Measurements from ENCODE around the gene ZNRF2. TPM values are rescaled to one million over a fixed set of nuclear protein-coding genes. Genes with fewer than 3 reads are reported as not detected.

ZNRF2 gene
- total RNA-seq, 4 donors from 2014 or later = 19.6 to 26.3 (median 22.5) TPM

DNA sequence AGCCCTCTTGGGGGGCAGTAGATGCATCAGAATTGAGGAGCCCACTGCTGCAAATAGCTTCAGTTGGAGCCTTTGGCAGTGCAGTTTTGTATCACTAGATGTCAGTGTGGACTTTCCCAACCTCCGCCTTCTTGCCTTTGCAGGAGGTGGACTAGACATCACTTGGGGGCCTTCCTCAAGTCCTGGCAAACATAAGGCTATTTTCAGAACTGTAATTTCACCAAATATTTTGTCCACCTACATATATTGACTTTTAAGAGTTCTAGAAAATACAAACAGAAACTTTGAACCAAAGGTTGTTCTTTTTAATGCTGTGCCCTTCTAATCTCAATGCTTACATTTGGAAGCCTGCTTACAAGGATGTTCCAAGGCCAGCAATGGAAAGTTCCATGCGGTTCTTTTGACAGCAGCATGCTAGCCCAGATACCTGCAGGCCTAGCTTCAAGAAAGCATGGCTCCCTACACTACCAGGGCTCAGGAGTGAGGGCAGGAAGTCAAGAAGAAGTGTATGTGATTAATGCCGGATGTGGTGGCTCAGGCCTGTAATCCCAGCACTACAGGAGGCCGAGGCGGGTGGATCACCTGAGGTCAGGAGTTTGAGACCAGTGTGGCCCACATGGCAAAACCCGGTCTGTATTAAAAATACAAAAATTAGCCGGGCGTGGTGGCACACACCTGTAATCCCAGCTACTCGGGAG is 8.0 kb upstream of the ZNRF2 start:
- intact Hi-C loops (cut with DNase I) = loop anchor here (10.0 kb wide), 1 partner anchor 278 kb away; no protein-coding TSS in a partner anchor
- 76 to 87% methylated on average over 8 to 9 of the region's 9 CpGs for WGBS, 2 donors
- DNase-seq = no peak

DNA sequence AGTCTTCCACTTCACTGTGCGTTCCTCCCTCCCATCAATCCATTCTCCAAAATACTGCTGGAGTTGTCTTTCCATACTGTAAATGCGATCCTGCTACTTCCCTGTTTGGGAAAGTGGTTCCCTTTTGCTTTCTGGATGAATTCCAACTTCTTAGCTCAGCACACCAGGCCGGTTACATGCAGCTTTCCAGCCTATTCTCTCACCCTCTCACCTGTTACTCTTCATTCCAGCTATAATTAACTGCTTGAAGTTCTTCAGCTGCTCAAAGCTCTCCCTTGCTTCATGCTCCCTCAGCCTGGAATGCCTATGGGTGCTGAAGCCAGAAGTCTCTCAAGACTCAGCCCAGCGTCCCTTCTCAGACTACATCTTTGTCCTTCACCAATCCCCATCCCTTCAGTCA is 6.0 kb upstream of the ZNRF2 start:
- Histone ChIP-seq H3K4me1 (peaks cover 8 to 57% (median 15%) of the 10 kb centered on the region in 3 donors), H3K36me3 (no peaks in the 10 kb centered on the region), H3K4me3 (no peak overlapping the region), H3K9me3 (no peaks in the 10 kb centered on the region), H3K27ac (no peak overlapping the region), H3K27me3 (no peaks in the 10 kb centered on the region)
- no peak for DNase-seq
- intact Hi-C loops (cut with DNase I) = loop anchor here (10.0 kb wide), 1 partner anchor 276 kb away; no protein-coding TSS in a partner anchor
- WGBS, 2 donors = 68% methylated on average over 4 of the region's 4 CpGs
- TF ChIP-seq, protein P1, sequence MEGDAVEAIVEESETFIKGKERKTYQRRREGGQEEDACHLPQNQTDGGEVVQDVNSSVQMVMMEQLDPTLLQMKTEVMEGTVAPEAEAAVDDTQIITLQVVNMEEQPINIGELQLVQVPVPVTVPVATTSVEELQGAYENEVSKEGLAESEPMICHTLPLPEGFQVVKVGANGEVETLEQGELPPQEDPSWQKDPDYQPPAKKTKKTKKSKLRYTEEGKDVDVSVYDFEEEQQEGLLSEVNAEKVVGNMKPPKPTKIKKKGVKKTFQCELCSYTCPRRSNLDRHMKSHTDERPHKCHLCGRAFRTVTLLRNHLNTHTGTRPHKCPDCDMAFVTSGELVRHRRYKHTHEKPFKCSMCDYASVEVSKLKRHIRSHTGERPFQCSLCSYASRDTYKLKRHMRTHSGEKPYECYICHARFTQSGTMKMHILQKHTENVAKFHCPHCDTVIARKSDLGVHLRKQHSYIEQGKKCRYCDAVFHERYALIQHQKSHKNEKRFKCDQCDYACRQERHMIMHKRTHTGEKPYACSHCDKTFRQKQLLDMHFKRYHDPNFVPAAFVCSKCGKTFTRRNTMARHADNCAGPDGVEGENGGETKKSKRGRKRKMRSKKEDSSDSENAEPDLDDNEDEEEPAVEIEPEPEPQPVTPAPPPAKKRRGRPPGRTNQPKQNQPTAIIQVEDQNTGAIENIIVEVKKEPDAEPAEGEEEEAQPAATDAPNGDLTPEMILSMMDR (IDR thresholded peaks at IDR 0.05) = no peak
- no peak for TF ChIP-seq POLR2A (IDR thresholded peaks at IDR 0.05)

More for the DNA sequence above, 8.0 kb upstream of the ZNRF2 start:
- Histone ChIP-seq H3K27ac (no peak overlapping the region), H3K4me3 (no peak overlapping the region), H3K36me3 (no peaks in the 10 kb centered on the region), H3K4me1 (peaks cover 8 to 42% (median 13%) of the 10 kb centered on the region in 3 donors), H3K27me3 (no peaks in the 10 kb centered on the region), H3K9me3 (no peaks in the 10 kb centered on the region)
- TF ChIP-seq, protein P1 (IDR thresholded peaks at IDR 0.05) = peak in 5 of 6 experiments; percentile 33 to 69 (median 49)
- TF ChIP-seq POLR2A (IDR thresholded peaks at IDR 0.05) = no peak

DNA sequence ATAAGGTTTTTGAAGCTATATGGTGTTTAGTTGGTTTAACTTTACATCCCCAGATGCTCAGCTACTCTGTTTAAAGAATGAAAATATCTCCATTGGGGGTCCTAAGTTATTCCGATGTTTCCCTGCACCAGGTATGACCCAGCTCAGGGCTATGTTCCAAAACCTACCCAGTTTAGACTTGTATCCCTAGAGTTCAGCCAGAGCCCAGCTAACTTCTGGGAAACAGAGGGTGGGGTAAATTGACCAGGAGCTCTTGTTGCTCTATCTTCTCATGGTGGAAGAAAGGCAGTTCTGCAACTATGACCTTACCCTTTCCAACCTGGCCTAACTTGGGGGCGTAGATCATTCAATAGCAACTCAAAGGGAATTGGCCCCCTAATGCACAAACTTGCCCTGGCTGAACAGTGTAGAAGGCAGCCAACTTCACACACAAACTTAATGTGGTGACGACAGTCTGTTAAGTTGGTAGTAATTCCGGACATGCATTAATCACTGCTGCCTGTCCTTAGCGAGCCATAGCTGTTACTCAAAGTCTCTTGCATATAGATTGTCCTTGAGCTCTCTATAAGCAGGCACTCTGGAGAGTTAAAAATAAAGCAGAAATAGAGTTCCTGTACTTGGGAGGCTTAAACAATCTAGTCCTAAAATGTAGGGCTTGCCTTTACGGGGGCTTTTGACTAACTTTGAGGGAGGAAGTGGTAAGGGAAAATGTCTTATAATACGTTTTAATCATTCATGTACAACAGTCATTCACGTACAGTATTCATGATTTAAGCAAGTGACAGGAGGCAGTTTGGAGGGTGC is 5.3 kb upstream of the ZNRF2 start:
- Histone ChIP-seq H3K9me3 (no peaks in the 10 kb centered on the region), H3K27me3 (no peaks in the 10 kb centered on the region), H3K4me1 (peaks cover 8 to 64% (median 20%) of the 10 kb centered on the region in 3 donors), H3K27ac (peak overlapping the region in 1 of 4 donors; percentile 30), H3K36me3 (no peaks in the 10 kb centered on the region), H3K4me3 (no peak overlapping the region)
- DNase-seq = no peak
- WGBS, 2 donors = 40 to 61% methylated on average over 7 to 8 of the region's 8 CpGs
- TF ChIP-seq, protein P1 (IDR thresholded peaks at IDR 0.05) = no peak
- no peak for TF ChIP-seq POLR2A (IDR thresholded peaks at IDR 0.05)
- intact Hi-C loops (cut with DNase I) = loop anchor here (10.0 kb wide), 1 partner anchor 276 kb away; no protein-coding TSS in a partner anchor

DNA sequence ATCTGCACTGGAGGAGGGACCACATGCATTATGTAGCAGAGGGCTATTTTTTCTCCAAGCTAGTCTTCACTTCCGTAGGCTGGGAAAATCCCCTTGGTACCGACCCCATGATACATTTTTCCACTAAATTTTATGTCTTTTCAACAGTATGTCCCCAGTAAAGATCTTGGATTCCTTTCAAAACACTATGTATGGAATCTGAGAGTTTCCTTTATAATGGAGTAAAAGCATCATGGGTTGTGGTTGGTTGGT is 4.8 kb upstream of the ZNRF2 start:
- Histone ChIP-seq H3K4me3 (no peak overlapping the region), H3K9me3 (no peaks in the 10 kb centered on the region), H3K27me3 (no peaks in the 10 kb centered on the region), H3K27ac (peak overlapping the region in 1 of 4 donors; percentile 30), H3K4me1 (peaks cover 8 to 65% (median 20%) of the 10 kb centered on the region in 3 donors), H3K36me3 (no peaks in the 10 kb centered on the region)
- 39 to 48% methylated on average over 2 of the region's 2 CpGs for WGBS, 2 donors
- TF ChIP-seq POLR2A (IDR thresholded peaks at IDR 0.05) = no peak
- TF ChIP-seq, protein P1 (IDR thresholded peaks at IDR 0.05) = no peak
- intact Hi-C loops (cut with DNase I) = loop anchor here (10.0 kb wide), 1 partner anchor 275 kb away; no protein-coding TSS in a partner anchor
- DNase-seq = no peak

DNA sequence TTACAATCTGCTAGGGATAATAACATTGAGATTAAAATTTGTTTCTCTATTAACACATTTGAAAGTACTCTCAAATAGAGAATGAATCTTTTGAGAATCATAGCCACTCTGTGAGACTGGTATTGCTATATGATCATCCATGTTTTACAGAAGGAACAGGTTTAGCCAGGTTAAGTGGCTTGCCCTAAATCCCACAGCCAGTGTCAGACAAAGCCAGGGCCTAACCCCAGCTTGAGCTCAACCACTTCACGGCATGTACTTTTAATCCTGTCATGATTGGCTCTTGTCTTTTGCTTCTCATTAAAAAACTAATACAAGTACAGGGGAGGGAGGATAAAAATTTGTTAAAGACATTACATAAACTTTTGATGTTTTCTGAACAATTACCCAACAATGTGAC is 3.8 kb upstream of the ZNRF2 start:
- WGBS, 2 donors = 25 to 47% methylated on average over 1 of the region's 1 CpG
- no peak for DNase-seq
- intact Hi-C loops (cut with DNase I) = no loop called here
- no peaks in the 10 kb centered on the region for H3K9me3 ChIP-seq
- peak overlapping the region in 2 of 4 donors; percentile 35 to 38 for H3K27ac ChIP-seq
- peaks cover 8 to 65% (median 20%) of the 10 kb centered on the region in 3 donors for H3K4me1 ChIP-seq
- H3K27me3 ChIP-seq = no peaks in the 10 kb centered on the region
- TF ChIP-seq POLR2A (IDR thresholded peaks at IDR 0.05) = no peak
- TF ChIP-seq, protein P1 (IDR thresholded peaks at IDR 0.05) = no peak
- no peaks in the 10 kb centered on the region for H3K36me3 ChIP-seq
- H3K4me3 ChIP-seq = no peak overlapping the region

Data from esophagus squamous epithelium (tissue), 5 donors.